GM21515 (cell line): ENCODE measurements around the gene COQ10B.
A peak's percentile ranks its signal among the peaks of the same experiment; 100 is the strongest.
"Not testable (repeated sequence)": the region's sequence is repeated elsewhere in the genome, so short reads cannot be mapped to it uniquely, and the experiment has no call there.

Experiments used
- ATAC-seq: cut with Tn5 transposase; IDR thresholded peaks from one replicate; pipeline ENCODE4 v1.9.1; 2021; ENCODE audit not compliant: unreplicated experiment

COQ10B gene

DNA sequence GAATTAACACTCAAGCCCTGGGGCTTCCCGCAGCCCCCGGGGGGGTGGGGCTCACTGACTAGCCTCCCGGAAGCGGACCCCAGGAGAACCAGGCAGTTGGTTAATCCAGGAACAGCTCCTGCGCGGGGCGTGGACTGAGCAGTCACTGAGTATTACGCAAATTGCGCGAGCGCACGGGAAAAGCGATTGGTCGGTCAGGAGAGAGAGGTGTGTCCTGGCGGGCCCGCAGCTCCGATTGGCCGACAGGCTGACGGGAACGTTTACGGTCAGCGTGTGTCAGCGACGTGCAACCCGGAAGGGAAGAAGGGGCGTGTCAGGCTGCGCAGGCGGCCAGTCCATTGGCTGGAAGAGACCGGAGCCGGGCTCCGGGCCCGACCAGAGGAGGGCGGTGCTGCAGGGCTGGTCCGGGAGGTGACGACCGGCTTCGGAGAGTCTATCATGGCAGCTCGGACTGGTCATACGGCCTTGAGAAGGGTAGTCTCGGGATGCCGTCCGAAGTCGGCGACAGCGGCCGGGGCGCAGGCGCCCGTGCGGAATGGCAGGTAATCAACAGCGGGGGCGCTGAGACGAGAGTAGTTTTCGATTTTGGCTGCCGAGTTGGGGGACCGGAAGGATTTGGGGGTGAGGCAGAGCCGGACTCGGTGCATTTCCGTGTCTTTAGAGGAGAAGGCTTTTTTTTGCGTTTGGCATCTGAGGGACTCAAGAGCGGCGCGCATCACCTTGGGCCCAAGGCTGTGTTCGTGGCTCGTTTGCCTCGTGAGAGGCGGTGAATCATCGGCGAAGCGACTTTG is at the start of gene COQ10B:
Gene COQ10B, plus strand, starts transcription at position 430 of the 791 bp plus-strand sequence. Its CDS starts 9 bp downstream, at position 439.
- ATAC-seq, result peak; percentile 95

GRCh38 chr2:197405582-197405981 is 47.8 kb upstream of the COQ10B start:
- no peak for ATAC-seq

DNA sequence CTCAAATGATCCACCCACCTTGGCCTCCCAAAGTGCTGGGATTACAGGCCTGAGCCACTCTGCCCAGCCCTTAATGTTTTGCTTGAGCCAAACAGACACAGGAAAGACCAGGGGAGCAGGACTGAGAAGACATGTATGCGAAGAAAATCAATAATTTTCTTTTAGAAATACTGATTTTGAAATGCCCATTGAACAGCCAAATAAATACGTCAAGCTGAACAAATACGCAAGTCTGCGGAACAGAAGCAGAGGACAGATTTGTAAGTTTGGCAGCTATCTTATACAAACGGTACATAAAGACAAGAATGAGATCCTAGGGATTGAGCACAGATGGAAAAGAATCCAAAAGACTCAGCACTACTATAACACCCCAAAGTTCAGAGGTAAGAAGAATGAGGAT is 39.3 kb upstream of the COQ10B start:
- no peak for ATAC-seq

DNA sequence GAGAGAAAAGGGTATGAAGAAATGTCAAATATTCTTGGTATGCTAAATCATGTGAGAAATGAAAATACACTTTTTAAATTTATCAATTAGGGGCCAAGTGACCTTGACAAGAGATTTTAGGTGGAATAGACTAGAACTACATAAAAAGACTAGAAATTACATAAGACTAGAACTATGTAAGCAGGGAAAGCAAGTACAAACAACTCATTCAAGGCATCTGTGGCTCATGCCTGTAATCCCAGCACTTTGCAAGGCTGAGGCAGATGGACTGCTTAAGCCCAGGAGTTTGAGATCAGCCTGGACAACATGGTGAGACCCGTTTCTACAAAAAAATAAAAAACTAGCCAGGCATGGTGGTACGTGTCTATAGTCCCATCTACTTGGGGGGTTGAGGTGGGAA is 38.8 kb upstream of the COQ10B start:
- ATAC-seq, result no peak

DNA sequence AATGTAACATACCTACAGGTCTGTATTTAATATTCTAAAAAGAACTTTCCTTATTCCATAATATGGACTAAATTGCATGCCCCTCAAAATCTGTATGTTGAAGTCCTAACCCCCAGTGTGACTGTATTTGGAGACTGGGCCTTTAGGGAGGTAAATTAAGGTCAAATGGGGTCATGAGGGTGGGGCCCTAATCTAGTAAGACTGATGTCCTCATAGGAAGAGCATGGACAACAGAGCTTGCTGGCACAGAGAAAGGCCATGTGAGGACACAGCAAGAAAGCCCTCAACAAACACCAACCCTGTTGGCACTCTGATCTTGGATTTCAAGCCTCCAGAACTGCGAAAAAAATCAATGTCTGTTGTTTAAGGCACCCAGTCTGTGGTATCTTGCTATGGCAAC is 37.1 kb upstream of the COQ10B start:
- ATAC-seq, result no peak

- no peak for ATAC-seq
Observed at GRCh38 chr2:197419438-197419837, 33.9 kb upstream of the COQ10B start.

DNA sequence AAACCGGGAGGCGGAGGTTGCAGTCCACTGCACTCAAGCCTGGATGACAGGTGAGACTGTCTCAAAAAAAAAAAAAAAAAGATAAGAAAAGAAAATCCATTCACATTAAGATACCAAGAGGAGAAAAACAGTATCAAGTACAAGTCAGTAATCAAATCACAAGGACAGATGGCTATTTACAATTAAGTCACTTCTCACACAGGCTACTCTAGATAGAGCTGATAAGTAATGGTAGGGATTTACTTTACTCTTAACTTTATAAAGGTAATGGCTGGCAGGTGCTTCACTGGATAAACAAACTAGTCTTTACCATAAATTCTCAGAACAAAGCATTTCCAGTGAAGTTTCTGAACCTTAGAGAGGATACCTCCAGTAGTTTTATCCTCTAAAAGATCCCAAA is 30.0 kb upstream of the COQ10B start:
- ATAC-seq, result no peak

GRCh38 chr2:197425550-197425949 is 27.8 kb upstream of the COQ10B start:
- ATAC-seq, result no peak

DNA sequence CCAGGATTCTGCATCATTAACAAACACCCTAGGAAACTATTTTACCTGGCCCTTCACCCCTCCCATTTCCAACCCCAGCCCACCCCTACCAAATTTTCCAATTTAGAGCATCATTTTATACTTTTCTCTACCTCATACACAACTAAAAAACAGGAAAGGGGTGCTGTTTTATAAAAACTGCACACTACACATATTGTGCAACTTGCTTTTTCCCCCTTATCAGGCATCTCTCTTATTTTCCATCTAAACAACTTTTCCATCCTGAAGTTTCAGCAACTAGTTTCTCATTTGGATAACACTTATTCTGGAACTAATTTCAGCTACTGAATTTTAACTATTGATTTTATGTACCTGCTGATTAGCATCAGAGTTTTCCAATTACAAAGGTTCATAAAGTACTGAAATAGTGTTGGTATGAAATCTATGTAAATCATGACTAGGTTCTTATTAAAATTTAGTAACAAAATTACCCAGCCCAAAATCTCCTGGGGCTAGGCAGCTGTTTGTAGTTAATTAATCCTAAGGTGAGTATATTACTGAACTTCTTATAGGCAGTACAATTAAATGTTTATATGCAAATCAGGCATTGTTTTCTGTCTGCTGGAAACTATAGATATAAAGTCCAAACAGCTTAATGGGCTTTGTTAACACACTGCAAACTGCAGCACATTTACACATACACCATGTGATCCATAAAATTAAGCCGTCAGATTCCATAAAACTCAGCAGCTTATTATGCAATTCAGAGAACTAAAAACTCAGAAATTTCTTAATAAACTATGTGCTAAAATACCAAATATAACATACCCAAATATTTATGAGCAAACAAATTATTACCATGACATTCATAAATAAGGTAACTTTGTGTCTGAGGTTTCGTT is 26.4 kb upstream of the COQ10B start:
- no peak for ATAC-seq

GRCh38 chr2:197427986-197428385 is 25.4 kb upstream of the COQ10B start:
- no peak for ATAC-seq

DNA sequence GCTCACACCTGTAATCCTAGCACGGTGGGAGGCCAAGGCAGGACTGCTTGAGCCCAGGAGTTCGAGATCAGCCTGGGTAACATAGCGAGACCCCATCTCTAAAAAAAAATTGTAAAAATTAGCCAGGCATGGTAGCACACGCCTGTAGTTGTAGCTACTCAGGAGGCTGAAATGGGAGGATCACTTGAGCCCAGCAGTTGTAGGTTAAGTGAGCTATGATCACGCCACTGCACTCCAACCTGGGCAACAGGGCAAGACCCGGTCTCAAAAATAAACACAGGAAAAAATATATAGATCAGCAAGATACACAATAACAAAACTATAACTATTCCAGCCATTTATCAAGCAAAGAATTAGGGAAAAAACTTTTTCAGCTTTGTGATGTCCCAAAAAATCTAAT is 21.5 kb upstream of the COQ10B start:
- ATAC-seq, result no peak

DNA sequence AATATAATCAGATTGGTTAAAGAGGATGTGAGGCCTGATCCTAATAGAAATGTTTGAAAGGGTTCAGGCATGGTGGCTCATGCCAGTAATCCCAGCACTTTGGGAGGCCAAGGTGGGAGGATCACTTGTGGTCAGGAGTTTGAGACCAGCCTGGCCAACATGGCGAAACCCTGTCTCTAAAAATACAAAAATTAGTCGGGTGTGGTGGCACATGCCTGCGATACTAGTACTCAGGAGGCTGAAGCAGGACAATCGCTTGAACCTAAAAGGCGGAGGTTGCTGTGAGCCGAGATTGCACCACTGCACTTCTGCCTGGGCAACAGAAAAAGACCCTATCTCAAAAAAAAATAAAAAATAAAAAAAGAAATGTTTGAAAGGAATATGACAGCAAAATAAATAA is 20.8 kb upstream of the COQ10B start:
- not testable (repeated sequence) for ATAC-seq

DNA sequence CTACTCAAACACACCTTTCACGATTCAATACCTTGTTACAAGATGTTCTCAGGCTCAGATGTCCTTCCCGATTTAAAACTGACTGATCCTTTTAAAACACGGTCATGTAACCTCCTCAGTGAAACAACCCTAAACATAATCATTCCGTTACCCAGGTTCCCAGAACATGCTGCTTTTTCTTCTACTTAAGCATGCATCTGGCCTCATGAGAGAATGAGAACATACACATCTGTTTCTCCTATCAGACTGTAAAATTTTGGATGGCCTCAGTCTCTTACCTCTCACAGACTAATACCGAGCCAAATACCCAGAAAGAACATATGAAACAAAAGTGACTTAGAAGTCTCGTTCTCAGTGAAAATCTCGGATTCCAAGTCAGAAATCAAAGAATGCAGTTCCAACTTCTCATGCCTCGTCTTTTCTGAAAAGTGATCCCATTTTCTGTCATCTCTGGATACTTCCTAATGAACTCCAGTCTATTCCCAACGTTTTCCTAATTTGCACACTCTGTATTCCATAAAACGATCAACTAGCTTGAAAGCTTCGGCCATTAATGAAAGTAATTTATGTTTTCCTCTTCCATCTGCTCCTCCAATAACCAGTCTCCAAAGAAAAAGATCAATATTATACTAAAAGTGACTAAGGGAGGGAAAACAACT is 19.4 kb upstream of the COQ10B start:
- no peak for ATAC-seq

DNA sequence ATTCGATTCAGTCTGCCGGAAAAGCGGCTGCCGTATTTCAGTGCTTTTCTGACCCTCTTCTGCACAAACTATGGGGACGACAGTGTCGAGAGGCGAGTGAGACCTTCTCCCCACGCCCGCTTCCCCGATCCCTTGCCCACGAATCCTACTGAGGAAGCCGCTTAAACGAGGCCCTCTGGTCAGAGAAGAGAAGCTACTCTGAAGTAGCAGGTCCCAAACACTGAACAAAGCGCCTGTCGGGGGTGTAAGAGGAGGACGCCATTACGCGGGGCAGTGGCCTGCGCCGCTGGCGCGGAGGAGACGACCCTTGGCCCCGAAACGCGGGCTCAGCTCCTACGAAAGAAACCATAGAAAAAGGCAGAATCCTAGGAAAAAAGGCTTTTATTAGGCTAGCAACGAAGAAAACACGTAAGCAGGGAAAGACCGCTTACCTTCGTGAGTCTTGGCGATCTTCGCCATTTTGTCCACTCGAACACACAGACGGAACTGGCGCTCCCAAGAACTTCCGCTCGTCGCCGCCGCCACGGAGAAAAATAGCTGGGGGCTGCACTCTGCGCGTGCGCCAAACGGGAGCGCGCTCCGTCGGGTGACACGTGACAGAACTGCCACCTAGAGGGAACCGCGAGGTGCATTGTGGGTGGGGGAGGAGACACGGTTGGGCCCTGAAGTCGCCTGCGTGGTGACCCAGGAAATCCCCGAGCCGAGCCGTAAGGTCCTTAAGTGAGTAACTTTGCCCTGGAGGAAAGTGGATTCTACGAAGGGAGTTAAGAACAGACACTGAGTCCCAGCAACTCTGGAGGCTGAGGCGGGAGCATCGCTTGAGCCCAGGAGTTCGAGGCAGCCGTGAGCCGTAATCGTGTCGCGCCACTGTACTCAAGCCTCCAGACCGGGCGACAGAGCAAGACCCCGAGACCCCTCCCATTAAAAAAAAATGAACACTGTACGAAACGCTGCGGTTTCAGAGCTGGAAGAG is 18.5 kb upstream of the COQ10B start, which contains the start of gene SF3B1:
Gene SF3B1, minus strand, starts transcription at position 488 of the 973 bp plus-strand sequence. Its CDS starts 29 bp downstream, at position 459.
- peak; percentile 92 for ATAC-seq

DNA sequence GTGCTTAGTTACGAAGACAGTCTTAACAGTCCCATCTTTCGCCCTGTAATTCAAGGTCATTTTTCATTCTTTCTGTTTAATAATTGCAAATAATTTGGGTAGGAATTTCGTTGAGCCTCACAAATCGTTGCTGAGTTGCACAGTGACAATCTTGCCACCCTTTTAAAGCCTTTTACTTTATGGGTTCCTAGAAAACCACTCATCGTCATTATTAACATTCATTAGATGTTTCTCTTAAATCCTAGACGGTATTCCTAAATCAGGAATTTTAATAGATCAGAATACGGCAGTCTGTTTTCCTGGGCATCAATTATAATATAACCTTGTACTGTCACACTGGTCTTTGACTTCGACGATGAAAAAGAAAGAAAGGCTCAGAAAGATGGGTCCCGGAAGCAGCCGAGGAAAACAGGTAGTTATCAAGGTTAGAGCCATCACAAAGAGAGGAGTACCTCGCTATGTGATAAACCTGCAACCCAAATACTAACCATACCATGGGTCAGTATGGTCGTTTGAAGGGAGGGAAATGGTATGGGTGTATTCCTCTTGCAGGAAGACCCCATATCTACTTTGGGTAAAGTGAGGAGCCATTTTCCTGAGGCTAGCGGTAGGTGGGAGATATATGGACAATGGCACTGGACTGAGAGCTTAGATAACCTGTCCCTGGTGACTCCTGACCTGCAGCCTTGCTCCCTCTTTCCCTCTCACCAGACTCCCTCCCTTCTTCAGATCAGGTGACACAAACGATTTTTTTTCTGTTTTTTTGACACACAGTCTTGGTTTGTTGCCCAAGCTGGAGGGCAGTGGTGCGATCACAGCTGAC is 17.5 kb upstream of the COQ10B start:
- no peak for ATAC-seq

DNA sequence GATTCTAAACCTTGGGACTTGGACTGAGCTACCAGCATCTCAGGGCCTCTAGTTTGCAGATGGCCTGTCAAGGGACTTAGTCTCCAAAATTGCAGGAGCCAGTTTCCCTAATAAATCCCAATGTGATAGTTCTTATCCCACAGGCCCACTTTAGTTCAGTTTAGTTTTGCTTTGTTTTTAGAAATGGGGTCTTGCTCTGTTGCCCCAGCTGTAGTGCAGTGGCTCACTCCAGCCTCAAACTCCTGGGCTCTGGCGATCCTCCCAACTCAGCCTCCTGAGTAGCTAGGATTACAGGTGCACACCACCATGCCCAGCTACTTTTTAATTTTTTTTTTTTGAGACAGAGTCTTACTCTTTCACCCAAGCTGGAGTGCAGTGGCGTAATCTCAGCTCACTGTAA is 16.0 kb upstream of the COQ10B start:
- ATAC-seq, result no peak

- no peak for ATAC-seq
Observed at GRCh38 chr2:197442857-197443256, 10.5 kb upstream of the COQ10B start.

- ATAC-seq, result no peak
Observed at GRCh38 chr2:197445746-197446145, 7.6 kb upstream of the COQ10B start.

- ATAC-seq, result no peak
Observed at GRCh38 chr2:197446844-197447243, 6.5 kb upstream of the COQ10B start.
